Measurements from ENCODE around the gene CLPTM1L. TPM values are rescaled to one million over a fixed set of nuclear protein-coding genes. Genes with fewer than 3 reads are reported as not detected.

CLPTM1L gene
- total RNA-seq, 4 donors from 2014 or later = 96.9 to 139 (median 126) TPM

GRCh38 chr5:1298723-1299510 is 46.0 kb downstream of the CLPTM1L start:
- no peak for DNase-seq (ENCODE audit: extremely low spot score)
- Histone ChIP-seq H3K36me3 (no peaks in the 10 kb centered on the region), H3K27ac (replicated peaks in 1 of 4) (no peak overlapping the region), H3K4me1 (peaks cover 0 to 14% (median 12%) of the 10 kb centered on the region in 4 donors), H3K4me3 (no peak overlapping the region), H3K9me3 (no peaks in the 10 kb centered on the region), H3K27me3 (peaks cover 0 to 56% (median 8%) of the 10 kb centered on the region in 4 donors)
- no peak for TF ChIP-seq POLR2A (IDR thresholded peaks at IDR 0.05; ENCODE audit: low read depth)
- TF ChIP-seq CTCF (IDR thresholded peaks at IDR 0.05) = no peak
- no peak for TF ChIP-seq EP300 (IDR thresholded peaks at IDR 0.05)
- no peak for TF ChIP-seq POLR2AphosphoS5 (IDR thresholded peaks at IDR 0.05)
- WGBS = 76% methylated on average over 33 of the region's 33 CpGs
- intact Hi-C loops (cut with DNase I) = no loop called here

- no peak for DNase-seq (ENCODE audit: extremely low spot score)
- 89% methylated on average over 18 of the region's 19 CpGs for WGBS
- peaks cover 0 to 14% (median 12%) of the 10 kb centered on the region in 4 donors for H3K4me1 ChIP-seq
- intact Hi-C loops (cut with DNase I) = no loop called here
- H3K27ac ChIP-seq (replicated peaks in 1 of 4) = no peak overlapping the region
- H3K4me3 ChIP-seq = no peak overlapping the region
- H3K36me3 ChIP-seq = no peaks in the 10 kb centered on the region
- H3K27me3 ChIP-seq = peaks cover 0 to 64% (median 9%) of the 10 kb centered on the region in 4 donors
- TF ChIP-seq POLR2AphosphoS5 (IDR thresholded peaks at IDR 0.05) (no peak), CTCF (IDR thresholded peaks at IDR 0.05) (no peak), POLR2A (IDR thresholded peaks at IDR 0.05; ENCODE audit: low read depth) (no peak)
- H3K9me3 ChIP-seq = no peaks in the 10 kb centered on the region
These were observed 46.8 kb downstream of the CLPTM1L start for GRCh38 chr5:1298067-1298551.

- intact Hi-C loops (cut with DNase I) = no loop called here
- H3K36me3 ChIP-seq = no peaks in the 10 kb centered on the region
- no peak for TF ChIP-seq EP300 (IDR thresholded peaks at IDR 0.05)
- no peak for TF ChIP-seq POLR2AphosphoS5 (IDR thresholded peaks at IDR 0.05)
- no peak for TF ChIP-seq CTCF (IDR thresholded peaks at IDR 0.05)
- TF ChIP-seq POLR2A (IDR thresholded peaks at IDR 0.05; ENCODE audit: low read depth) = no peak
- H3K4me1 ChIP-seq = peaks cover 0 to 14% (median 12%) of the 10 kb centered on the region in 4 donors
- H3K9me3 ChIP-seq = no peaks in the 10 kb centered on the region
- H3K27me3 ChIP-seq = peaks cover 0 to 73% (median 9%) of the 10 kb centered on the region in 4 donors
- WGBS = 86% methylated on average over 4 of the region's 4 CpGs
- no peak for DNase-seq (ENCODE audit: extremely low spot score)
- no peak overlapping the region for H3K27ac ChIP-seq (replicated peaks in 1 of 4)
- H3K4me3 ChIP-seq = no peak overlapping the region
These were observed 47.7 kb downstream of the CLPTM1L start for GRCh38 chr5:1297243-1297642.

- Histone ChIP-seq H3K27me3 (peaks cover 0 to 89% (median 9%) of the 10 kb centered on the region in 4 donors), H3K36me3 (no peaks in the 10 kb centered on the region), H3K27ac (replicated peaks in 1 of 4) (no peak overlapping the region), H3K9me3 (no peaks in the 10 kb centered on the region), H3K4me1 (peaks cover 0 to 14% (median 12%) of the 10 kb centered on the region in 4 donors), H3K4me3 (no peak overlapping the region)
- WGBS = 27% methylated on average over 6 of the region's 22 CpGs
- DNase-seq (ENCODE audit: extremely low spot score) = no peak
- TF ChIP-seq POLR2A (IDR thresholded peaks at IDR 0.05; ENCODE audit: low read depth) = no peak
- no peak for TF ChIP-seq EP300 (IDR thresholded peaks at IDR 0.05)
- no peak for TF ChIP-seq CTCF (IDR thresholded peaks at IDR 0.05)
- TF ChIP-seq POLR2AphosphoS5 (IDR thresholded peaks at IDR 0.05) = no peak
- intact Hi-C loops (cut with DNase I) = no loop called here
These were observed 49.3 kb downstream of the CLPTM1L start for GRCh38 chr5:1295650-1296037.
